WI38 (cell line): ENCODE results near the gene PDE11A.

Experiments used
- H3K4me3 ChIP-seq: 2 replicates; pipeline ENCODE4 v1.5.1; 2011; ENCODE audit warnings: low read depth, mild to moderate bottlenecking, control low read depth, low read length
- CTCF ChIP-seq: IDR thresholded peaks from 2 replicates; pipeline ENCODE4 v1.5.1; 2012; ENCODE audit warnings: low read depth, mild to moderate bottlenecking, control low read depth, low read length

PDE11A gene

GRCh38 chr2:178008636-178009289, 63.8 kb downstream of the PDE11A start:
- no peak for TF ChIP-seq CTCF
- H3K4me3 ChIP-seq, result no peak overlapping the region

GRCh38 chr2:178006710-178007109, 65.9 kb downstream of the PDE11A start:
- H3K4me3 ChIP-seq, result no peak overlapping the region
- no peak for TF ChIP-seq CTCF

- no peak for TF ChIP-seq CTCF
- no peak overlapping the region for H3K4me3 ChIP-seq
Measured at GRCh38 chr2:178005756-178006155, 66.8 kb downstream of the PDE11A start.

- H3K4me3 ChIP-seq, result no peak overlapping the region
- no peak for TF ChIP-seq CTCF
Measured at GRCh38 chr2:178002038-178002437, 70.5 kb downstream of the PDE11A start.

- H3K4me3 ChIP-seq, result no peak overlapping the region
- TF ChIP-seq CTCF, result no peak
Measured at GRCh38 chr2:177998996-177999395, 73.6 kb downstream of the PDE11A start.

- H3K4me3 ChIP-seq, result no peak overlapping the region
- no peak for TF ChIP-seq CTCF
Measured at GRCh38 chr2:177998006-177998405, 74.6 kb downstream of the PDE11A start.

- no peak overlapping the region for H3K4me3 ChIP-seq
- TF ChIP-seq CTCF, result no peak
Measured at GRCh38 chr2:177992992-177993391, 79.6 kb downstream of the PDE11A start.
